ENCODE data around the gene LITAF.
"Not testable (repeated sequence)": the region's sequence is repeated elsewhere in the genome, so short reads cannot be mapped to it uniquely, and the experiment has no call there.

LITAF gene

DNA sequence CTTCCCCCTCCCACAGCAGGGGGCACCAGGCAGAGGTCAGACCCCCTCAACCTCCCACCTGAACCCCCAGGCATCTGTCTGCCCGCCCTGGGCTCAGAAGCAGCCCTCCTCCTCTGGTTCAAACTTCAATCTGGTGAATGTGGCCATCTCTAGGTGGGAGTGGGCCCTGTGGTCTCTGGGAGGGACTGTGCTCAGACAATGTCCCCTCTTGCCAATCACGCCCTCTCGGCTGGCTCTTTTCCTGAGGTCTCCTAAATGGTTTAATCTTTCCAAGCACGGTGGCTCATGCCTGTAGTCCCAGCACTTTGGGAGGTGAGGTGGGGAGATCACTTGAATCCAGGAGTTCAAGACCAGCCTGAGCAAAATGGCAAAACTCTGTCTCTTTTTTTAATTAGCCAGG is 15.2 kb downstream of the LITAF start:
- DNase-seq, result no peak

DNA sequence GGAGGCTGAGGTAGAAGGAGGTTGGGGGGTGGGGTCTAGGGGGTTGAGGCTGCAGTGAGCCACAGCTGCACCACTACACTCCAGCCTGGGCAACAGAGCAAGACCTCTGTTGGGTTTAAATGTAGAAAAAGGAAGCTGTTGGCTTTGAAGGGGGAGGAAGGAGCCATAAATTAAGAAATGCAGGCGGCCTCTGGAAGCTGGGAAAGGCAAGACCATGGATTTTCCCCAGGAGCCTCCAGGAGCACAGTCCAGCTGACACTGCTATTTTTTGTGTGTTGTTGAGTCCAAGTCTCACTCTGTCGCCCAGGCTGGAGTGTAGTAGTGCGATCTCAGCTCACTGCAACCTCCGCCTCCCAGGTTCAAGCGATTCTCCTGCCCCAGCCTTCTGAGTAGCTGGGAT is 15.9 kb downstream of the LITAF start:
- DNase-seq, result no peak

DNA sequence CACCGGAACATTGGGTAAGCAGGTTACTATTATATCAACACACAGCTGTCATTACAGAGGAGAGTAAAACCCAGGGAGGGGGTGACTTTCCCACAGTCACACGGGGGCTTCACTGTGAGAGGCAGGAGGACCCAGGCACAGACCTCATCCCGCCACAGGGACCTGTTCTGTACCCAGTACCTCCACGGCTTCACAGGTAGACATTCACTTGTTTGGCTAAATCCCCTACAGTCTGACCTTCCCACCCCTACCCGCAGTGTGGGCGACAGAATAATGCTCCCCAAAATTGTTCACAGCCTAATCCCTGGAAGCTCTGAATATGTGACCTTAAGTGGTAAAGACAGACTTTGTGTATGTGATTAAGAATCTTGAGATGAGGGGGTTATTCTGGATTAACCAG is 16.5 kb downstream of the LITAF start:
- no peak for DNase-seq

DNA sequence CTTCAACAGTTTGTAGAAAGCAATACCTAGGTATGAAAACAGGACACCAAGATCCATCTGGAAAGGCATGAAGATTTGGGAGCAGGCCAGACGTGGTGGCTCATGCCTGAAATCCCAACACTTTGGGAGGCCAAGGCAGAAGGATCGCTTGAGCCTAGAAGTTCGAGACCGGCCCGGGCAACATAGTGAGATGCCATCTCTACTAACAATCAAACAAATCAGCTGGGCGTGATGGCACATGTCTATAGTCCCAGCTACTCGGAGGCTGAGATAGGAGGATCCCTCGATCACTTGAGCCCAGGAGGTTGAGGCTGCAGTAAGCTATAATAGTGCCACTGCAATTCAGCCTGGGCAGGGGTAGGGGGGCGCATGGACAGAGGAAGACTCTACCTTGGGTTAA is 20.3 kb downstream of the LITAF start:
- no peak for DNase-seq

DNA sequence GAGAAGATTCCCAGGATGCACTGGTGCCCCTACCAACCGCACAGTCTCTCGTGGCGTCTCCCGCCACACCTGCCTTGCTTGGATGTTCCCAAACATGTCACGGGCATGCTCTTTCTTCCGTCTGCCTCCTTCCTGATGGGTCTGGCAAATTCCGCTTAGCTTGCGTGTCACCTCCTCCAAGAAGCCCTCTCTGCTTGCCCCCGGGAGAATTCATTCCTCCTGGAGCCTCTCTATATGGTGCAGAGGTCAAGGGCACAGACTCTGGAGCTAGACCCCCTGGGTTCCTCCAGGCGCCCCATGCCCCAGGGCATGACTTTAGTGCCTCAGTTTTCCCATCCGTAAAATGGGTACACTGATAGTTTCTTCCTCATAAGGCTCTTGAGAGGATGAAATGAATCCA is 21.1 kb downstream of the LITAF start:
- DNase-seq, result no peak

DNA sequence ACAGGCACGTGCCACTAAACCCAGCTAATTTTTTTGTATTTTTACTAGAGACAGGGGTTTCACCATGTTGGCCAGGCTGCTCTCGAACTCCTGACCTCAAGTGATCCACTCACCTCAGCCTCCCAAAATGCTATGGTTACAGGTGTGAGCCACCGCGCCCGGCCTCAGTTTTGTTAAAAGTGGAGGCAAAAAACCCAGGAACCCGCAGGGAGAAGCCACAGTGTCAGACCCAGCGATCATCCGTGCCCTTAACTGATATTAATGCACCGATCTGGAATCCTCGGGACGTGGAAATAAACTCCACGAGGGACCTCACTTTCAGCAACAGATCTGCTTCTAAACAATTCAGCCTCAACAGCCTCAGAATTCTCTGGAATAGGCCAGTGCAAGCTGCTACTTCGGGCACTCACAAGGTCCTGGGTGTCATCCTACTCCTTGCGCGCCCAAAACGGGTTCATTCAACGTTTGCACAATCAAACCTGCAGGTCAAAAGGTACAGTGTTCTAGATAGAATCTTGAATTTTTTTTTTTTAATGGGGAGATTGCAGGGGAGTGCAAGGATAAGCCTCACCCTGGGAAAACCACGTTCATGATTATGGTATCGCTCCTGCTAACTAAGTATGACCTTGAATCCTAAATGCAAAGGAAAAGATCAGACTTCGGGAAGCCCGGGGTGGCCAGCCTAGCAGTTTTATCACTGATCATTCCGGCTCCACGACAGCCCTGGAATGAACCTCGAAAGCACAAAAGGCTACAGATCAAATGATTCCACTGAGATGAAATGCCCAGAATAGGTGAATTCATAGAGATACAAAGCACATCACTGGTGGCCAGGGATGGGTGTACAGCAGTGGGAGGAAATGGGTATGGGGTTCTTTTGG is 22.4 kb downstream of the LITAF start:
- DNase-seq, result no peak

DNA sequence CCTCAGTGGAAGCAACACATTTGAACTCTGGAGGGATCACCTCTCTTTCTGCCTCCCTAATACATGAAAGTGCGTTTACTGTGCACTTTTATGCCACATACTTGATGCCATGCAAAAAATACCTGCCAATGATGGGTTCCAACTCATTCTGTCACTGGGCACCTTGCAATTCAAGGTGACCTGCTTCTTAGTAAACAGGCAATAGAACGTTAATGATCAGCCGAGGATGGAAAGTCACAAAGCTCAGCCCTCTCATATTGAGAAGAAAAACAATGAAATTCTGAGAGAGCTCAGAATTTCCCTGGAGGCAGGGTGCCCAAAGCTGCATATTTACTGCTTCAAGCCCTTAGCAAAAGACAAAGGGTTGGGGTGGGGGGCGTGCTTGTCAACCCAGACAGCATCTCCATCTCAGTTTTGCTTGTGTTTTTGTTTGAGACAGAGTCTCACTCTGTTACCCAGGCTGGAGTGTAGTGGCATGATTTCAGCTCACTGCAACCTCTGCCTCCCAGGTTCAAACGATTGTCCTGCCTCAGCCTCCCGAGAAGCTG is 23.2 kb downstream of the LITAF start:
- no peak for DNase-seq

DNA sequence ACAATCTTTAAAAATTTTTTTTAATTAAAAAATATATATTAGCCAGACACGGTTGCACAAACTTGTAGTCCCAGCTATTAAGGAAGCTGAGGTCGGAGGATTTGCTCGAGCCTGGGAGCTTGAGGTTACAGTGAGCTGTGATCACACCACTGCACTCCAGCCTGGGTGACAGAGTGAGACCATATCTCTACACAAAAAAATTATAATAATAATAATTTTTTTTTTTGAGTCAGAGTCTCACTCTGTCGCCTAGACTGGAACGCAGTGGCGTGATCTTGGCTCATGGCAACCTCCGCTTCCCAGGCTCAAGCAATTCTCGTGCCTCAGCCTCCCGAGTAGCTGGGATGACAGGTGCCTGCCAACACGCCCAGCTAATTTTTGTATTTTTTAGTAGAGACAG is 23.8 kb downstream of the LITAF start:
- no peak for DNase-seq

DNA sequence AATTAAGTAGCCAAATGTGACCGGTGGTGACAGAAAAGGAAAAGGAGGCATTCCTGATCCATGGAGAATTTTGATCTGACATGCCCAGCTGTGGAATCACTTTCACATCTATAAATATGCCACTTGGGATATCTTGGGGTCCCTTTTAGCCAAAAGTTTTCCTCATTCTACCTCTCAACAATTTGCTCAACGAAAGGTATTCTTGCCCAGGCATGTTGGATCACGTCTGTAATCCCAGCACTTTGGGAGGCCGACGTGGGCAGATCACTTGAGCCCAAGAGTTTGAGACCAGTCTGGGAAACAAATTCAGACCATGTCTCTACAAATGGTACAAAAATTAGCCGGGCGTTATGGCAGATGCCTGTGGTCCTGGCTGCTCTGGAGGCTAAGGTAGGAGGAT is 24.3 kb downstream of the LITAF start:
- no peak for DNase-seq

DNA sequence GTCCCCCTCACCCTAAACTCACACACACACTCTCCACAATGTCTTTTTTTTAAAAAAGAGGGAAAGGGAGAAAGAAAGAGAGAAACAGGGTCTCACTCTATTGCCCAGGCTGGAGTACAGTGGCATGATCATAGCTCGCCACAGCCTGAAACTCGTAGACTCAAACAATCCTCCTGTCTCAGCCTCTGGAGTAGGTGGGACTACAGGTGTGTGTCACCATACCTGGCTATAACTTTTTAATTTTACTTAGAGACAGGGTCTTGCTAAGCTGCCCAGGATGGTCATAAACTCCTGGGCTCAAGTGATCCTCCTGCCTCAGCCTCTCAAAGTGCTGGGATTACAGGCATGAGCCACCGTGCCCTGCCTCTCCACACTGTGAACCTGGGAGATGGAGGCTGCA is 24.9 kb downstream of the LITAF start:
- no peak for DNase-seq

DNA sequence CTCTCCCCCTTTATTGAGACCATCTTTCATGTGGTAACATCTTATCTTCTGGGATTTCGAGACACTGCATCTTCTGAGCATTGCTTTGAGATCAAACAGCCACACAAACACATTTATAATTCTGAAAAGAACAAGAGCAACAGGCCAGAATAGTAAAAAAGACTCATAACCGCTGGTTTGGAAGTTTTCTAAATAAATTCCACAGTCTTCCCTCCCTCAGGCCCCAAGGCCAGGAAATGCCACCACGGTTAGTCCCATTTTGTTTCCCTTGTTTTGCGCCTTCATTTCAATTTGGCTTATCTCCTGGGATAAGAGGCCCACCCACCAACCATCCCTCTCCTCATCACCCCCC is 25.3 kb downstream of the LITAF start:
- no peak for DNase-seq

DNA sequence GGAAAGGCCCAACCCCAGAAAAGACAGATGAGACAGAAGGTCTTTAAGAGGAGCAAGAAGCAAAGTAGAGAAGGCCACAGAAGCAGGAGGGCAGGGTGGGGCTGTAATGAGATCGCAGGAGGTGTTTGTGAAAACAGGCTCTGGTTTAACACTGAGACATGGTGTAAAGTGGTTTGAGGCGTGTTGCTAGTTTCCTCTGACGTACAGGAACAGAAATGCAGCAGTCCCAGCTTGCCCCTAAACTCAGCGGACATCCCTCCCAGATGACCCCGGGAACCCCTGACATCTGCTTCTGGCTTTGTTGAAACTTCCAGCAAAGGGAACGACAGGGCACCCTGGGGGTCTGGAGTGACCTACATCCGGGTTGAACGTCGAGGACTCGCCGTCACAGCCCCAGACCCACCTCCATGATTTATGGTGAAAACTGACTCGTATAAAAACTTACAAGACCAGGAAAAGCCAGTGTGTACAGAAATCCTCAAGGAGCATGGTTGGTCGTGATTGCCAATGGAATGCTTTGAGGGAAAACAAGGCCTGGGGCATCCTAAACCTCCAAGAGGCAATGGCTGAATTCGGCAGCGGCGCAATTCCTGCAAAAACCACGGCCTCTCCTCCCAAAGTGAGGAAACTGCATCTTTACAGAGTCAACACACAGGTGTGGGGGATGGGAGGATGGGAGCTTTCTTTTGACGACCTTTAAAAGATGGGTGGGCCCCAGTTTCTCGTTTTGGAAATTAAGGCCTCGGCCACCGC is 25.8 kb downstream of the LITAF start:
- peak; percentile 40 for DNase-seq

DNA sequence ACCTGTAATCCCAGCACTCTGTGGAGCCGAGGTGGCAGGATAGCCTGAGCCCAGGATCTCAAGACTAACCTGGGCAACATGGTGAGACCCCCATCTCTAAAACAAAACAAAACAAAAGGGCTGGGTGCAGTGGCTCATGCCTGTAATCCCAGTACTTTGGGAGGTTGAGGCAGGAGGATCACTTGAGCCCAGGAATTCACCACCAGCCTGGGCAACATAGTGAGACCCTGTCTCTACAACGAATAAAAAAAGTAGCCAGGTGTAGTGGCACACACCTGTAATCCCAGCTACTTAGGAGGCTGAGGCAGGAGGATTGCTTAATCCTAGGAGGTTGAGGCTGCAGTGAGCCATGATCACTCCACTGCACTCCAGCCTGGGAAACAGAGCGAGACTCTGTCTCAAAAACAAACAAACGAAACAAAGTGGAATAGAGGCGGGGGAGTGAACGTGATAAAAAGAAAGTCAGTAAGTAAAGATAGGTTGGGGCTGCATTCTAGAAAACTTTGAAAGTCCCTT is 28.4 kb downstream of the LITAF start:
- not testable (repeated sequence) for DNase-seq

DNA sequence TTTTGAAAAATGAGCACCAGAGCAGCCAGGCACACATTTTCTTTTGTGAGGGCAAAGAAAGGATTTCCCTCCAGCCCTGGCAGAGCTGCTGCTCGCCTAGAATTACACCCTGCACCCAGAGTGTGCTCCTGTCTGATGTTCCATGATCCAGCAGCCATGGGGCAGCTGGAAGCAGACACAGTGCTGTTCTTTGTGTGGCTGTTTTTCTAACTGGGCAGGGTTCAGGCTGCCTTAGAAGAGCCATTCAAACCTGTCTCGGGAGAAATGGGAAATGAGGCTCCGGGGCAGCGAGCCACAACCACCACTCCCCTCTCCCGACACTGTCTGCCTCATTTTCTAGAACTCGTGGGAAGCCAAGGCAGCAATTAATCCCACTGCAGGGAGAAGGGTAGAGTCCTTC is 28.9 kb downstream of the LITAF start:
- no peak for DNase-seq

DNA sequence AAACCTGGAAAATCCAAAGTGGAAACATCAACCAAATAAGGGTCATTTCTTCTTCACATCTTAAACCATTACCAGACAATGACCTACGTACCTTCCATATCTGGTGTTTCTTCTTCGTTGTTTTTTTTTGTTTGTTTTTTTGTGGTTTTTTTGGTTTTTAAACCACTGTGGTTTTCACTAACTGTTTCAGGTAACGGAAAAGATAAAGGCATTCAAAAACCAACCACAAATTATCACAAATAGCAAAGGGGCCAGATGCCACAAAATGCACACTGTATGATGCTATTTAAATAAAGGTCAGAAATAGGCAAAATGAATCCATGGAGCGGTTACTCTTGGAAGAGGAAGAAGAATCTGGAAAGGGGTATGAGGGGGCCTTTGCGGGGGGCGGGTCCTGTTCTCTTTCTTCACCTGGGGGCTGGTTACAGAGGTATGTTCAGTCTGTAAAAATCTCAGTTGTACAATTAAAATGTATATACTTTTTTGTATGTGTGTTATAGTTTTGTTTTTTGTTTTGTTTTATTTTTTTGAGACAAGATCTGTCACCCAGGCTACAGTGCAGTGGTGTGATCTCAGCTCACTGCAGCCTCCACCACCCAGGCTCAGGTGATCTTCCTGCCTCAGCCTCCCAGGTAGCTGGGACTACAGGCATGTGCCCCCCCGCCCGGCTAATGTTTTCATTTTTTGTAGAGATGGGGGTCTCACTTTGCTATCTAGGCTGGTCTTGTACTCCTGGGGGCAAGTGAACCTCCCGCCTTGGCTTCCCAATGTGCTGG is 29.6 kb downstream of the LITAF start:
- no peak for DNase-seq

DNA sequence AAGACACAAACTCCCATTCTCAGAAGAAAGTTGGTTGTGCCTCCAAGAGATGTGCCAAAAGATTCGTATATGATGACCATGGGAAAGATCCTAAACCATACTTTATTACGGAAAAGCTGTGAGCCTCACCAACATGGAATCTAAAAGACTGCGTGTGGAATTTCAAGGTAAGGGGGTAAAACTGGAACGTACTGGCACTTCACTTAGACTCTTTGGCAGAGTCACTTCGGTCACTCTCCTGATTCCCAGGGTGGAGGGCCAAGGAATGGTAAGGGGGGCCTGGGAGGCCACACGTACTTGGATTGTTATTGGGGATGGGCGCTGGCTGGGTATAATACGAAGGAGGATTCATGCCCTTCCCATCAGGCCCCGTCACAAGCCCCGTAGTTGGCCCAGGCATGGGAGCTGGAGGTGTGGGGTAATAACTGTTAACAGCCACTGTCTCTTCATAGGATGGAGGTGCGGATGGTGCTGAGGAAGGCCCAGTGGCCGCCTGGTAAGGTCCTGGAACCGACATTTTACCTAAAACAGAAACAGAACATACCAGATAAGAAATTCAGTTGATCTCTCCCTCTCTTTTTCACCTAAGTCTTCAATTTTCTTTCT is 30.4 kb downstream of the LITAF start:
- no peak for DNase-seq

DNA sequence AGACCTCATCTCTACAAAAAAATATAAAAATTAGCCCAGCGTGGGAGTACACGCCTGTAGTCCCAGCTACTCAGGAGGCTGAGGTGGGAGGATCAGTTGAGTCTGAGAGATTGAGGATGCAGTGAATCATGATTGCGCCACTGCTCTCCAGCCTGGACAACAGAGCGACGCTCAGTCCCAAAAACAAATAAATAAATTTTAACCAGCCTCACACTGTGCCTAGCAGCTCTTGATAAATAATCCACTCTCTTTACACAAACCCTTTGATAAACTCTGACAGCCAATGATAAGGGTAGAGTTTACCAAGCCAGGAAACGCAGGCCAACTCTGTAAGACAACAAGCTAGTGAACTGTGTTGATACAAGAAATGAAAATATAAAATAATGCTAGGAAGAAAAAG is 32.7 kb downstream of the LITAF start:
- DNase-seq, result no peak

DNA sequence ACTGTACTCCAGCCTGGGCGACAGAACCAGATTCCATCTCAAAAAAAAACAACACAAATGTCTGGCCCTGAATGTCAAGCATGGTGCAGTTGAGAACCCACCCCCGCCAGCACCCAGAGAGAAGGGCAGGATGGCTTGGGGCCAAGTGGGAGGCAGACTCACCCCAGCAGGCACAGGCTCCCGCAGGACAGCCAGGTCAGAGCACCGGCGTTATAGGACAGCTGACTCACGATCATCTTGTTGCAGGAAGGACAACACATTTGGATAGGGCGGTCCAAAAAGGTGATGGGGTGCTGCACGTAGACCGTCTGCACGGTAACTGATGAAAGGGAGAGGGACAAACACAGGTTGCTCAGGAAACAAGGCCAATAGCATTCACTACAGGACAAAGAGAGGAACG is 33.3 kb downstream of the LITAF start:
- no peak for DNase-seq

DNA sequence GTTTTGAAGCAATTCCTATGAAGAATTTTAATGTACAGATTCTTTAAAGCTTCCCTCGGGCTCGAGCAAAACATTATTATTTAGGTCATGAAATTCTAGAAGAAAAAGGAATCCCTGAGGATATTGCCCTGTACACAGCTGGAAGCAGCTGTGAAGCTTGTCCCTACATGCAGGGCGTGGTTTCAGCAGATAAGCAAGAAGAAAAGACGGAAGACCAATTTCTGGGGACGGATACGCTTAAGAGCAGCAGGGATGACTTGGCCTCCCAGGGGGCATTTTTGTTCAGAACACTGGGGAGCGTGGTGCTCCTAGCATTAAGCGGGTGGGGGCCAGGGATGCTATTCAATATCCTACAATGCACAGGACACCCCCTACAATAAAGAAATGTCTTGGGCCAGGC is 34.3 kb downstream of the LITAF start:
- DNase-seq, result no peak

DNA sequence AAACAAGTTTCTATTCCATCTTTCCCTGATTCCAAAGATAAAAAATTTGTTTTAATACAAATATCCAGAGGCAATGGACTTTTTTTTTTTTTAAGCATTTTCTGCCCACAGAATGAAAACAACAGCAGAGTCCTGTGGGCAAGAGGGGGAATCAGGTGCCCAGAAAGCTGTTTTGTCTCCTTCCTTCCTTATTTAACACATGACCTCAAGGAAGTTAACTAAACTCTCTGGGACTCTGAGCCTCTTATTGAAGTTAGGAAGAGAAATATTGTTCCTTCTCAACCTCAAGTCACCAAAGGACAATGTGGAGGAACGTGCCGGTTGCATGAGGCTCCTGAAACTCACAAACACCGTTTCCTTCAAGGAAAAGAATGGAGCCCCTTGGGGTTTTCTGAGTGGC is 34.9 kb downstream of the LITAF start:
- DNase-seq, result no peak

DNA sequence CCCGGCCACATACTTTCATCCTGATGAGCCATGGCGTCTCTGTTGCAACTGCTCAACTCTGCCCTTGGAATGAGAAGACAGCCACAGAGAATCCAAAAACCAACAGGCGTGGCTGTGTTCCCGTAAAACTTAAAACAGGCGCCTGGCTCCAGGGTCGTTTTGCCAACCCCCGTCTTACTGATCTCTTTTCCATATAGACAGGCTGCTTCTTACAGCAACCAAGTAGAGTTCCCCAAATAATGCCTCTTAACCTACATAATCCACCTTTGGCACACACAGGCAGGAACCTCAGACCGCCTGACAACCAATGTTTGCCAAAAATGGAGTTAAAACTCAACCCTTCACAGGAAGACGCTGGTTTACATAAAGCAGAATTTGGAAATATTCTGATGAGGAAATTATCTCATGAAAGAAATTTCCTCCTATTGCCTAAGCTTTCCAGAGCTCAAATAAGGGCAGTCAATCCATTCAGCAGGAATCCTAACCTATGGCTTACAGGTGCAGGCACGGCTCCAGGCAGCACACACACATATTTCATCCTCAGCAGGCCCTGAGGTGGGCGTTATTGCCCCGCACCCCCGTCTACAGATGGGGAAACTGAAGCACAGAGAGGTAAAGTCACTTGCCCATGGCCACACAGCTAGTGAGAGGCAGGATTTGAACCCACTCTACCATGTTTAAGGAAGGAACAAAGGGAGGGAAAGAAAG is 35.8 kb downstream of the LITAF start:
- no peak for DNase-seq
